ENCODE measurements around the gene EHMT2. TPM values are rescaled to one million over a fixed set of nuclear protein-coding genes. Genes with fewer than 3 reads are reported as not detected.

EHMT2 gene
- total and polyA plus RNA-seq, 2 of the 8 experiments (the other 6 are each of a cell fraction or from before 2014, with no cell fraction given) = 125 to 177 TPM

DNA sequence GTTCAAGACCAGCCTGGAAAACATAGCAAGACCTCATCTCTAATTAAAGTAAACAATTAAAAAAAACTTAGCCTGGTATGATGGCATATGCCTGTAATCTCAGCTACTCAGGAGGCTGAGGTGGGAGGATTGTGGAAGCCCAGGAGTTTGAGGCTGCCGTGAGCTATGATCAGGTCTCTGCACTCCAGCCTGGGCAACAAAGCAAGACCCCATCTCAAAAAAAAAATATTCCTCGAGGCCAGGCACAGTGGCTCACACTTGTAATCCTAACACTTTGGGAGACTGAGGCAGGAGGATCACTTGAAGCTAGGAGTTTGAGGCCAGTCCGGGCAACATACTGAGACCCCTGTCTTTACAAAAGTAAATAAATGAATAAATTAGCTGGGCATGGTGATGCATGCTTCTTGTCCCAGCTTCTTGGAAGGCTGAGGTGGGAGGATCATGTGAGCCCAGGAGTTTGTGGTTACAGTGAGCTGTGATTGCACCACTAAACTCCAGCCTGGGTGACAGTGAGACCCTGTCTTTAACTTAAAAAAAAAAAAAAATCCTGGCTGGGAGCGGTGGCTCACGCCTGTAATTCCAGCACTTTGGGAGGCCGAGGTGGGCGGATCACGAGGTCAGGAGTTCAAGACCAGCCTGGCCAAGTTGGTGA lies 20.7 kb upstream of the EHMT2 start:
- Histone ChIP-seq H3K4me1 (replicated peaks in 1 of 4; ENCODE audit: control insufficient read depth in 3 of 4, insufficient read depth in 4 of 4, low read length in 3 of 4) (no peaks in the 10 kb centered on the region), H3K9ac (replicated peaks in 1 of 4; ENCODE audit: extremely low read depth in 1 of 4, low read depth in 3 of 4, low read length in 3 of 4) (no peak overlapping the region), H3K14ac (ENCODE audit: insufficient read length) (no peak overlapping the region), H3K4me2 (ENCODE audit: insufficient read depth in 1 of 2, low read depth in 2 of 2, low read length in 2 of 2) (no peak overlapping the region), H3K23ac (ENCODE audit: insufficient read length) (no peak overlapping the region), H2BK12ac (ENCODE audit: low read depth, low read length) (no peak overlapping the region), H3K4ac (replicated peaks; ENCODE audit: insufficient read length, low read depth, low read length) (no peak overlapping the region), H3K79me2 (ENCODE audit: control insufficient read depth in 1 of 2, insufficient read depth in 2 of 2, low read length in 2 of 2) (no peaks in the 10 kb centered on the region), H3K79me1 (ENCODE audit: low read depth, low read length) (no peaks in the 10 kb centered on the region), H3K18ac (ENCODE audit: extremely low read depth, low read length) (no peak overlapping the region), H3K9me3 (ENCODE audit: insufficient read depth in 2 of 2, low read depth in 1 of 2, low read length in 1 of 2) (no peaks in the 10 kb centered on the region), H2BK20ac (ENCODE audit: low read length) (no peak overlapping the region), H4K8ac (ENCODE audit: extremely low read depth, insufficient read depth, low read length) (no peak overlapping the region), H4K5ac (ENCODE audit: insufficient read length, low read depth, low read length) (no peak overlapping the region), H2AFZ (ENCODE audit: low read length) (no peak overlapping the region), H3K56ac (replicated peaks; ENCODE audit: insufficient read length, low read depth, low read length) (no peak overlapping the region), H4K91ac (replicated peaks; ENCODE audit: insufficient read length, low read length) (no peak overlapping the region), H2BK5ac (ENCODE audit: low read depth, low read length) (no peak overlapping the region), H2AK5ac (ENCODE audit: low read depth, low read length) (no peak overlapping the region), H2BK120ac (replicated peaks; ENCODE audit: low read depth, low read length) (no peak overlapping the region), H3K36me3 (ENCODE audit: control insufficient read depth in 2 of 4, insufficient read depth in 4 of 4, low read length in 3 of 4) (no peaks in the 10 kb centered on the region), H3K23me2 (ENCODE audit: low read depth, low read length) (no peaks in the 10 kb centered on the region; the same call in 1 of the 2 replicates), H3K27me3 (replicated peaks in 1 of 4; ENCODE audit: control insufficient read depth in 3 of 4, extremely low read depth in 1 of 4, insufficient read depth in 3 of 4, low read length in 3 of 4) (no peaks in the 10 kb centered on the region), H4K20me1 (replicated peaks in 1 of 2; ENCODE audit: control insufficient read depth in 1 of 2, insufficient read depth in 2 of 2, low read length in 2 of 2) (no peaks in the 10 kb centered on the region), H3K27ac (ENCODE audit: low read depth, low read length) (no peak overlapping the region), H2BK15ac (ENCODE audit: low read length) (no peak overlapping the region), H3K4me3 (ENCODE audit: extremely low read depth in 1 of 4, insufficient read depth in 2 of 4, low read depth in 3 of 4, low read length in 4 of 4) (no peak overlapping the region)
- FAIRE-seq (no peak), DNase-seq (ENCODE audit: low read depth in 1 of 2, low spot score in 2 of 2) (no peak)
- ChIA-PET CTCF (ENCODE audit: partially characterized antibody) (interaction anchor here (0.5 to 1.9 kb wide), 8 partner anchors 13 to 481 kb away, joined by 3 to 5 read pairs (median 3); partner anchors contain the start of gene DDAH2), POLR2A (ENCODE audit: partially characterized antibody) (interaction anchor here (0.6 to 1.1 kb wide), 4 partner anchors 40 to 242 kb away, joined by 3 read pairs; partner anchors contain the start of genes NELFE and SKIC2)
- no peak for TF ChIP-seq HDAC6 (IDR thresholded peaks at IDR 0.05; ENCODE audit: low read depth, low read length)
- TF ChIP-seq SP2 (IDR thresholded peaks at IDR 0.05; ENCODE audit: low read length) = no peak
- TF ChIP-seq CTBP2 (IDR thresholded peaks at IDR 0.05; ENCODE audit: borderline replicate concordance, insufficient read depth, insufficient read length, low read length) = no peak
- TF ChIP-seq POLR2A (IDR thresholded peaks at IDR 0.05; ENCODE audit: control extremely low read depth in 1 of 2, low read depth in 2 of 2, low read length in 2 of 2) = no peak
- TF ChIP-seq USF2 (IDR thresholded peaks at IDR 0.05; ENCODE audit: low read length) = no peak
- 95% methylated on average over 8 of the region's 8 CpGs; no CpG with 5 or more reads in 1 of the 2 experiments for WGBS, 2 experiments (ENCODE audit: extremely low coverage in 1 of 2, insufficient coverage in 1 of 2, insufficient read length in 1 of 2, insufficient replicate concordance in 2 of 2, low coverage in 1 of 2, low lambda C conversion rate in 2 of 2, missing lambda C conversion rate in 1 of 2)

Measured in H1 (cell line).